ENCODE data around the gene NSDHL. TPM values are rescaled to one million over a fixed set of nuclear protein-coding genes. Genes with fewer than 3 reads are reported as not detected.

Gene NSDHL
- total and polyA plus RNA-seq, 12 donors: 8.6 to 41.4 (median 16.1) TPM

DNA sequence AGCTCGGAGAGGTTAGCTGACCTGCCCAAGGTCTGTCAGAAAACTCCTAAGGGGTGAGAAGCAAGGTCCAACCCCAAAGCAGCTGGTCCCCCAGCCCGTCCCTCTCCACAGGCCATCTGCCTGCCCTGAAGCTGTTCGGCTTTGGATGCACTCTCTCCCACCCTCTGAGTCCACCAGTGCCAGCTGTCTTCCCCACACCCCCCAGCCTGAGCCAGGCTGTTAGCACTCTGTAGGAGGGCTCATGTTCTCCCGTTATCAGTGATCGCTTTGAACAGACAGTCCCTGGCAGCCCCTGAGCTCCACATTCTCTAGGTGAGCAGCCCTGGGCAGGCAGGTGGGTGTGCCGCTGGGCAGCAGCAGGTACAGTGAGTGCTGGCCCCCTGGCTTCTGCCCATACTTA, 83.0 kb downstream of the NSDHL start:
- DNase-seq (no peak), ATAC-seq (no peak)
- TF ChIP-seq, protein P1, sequence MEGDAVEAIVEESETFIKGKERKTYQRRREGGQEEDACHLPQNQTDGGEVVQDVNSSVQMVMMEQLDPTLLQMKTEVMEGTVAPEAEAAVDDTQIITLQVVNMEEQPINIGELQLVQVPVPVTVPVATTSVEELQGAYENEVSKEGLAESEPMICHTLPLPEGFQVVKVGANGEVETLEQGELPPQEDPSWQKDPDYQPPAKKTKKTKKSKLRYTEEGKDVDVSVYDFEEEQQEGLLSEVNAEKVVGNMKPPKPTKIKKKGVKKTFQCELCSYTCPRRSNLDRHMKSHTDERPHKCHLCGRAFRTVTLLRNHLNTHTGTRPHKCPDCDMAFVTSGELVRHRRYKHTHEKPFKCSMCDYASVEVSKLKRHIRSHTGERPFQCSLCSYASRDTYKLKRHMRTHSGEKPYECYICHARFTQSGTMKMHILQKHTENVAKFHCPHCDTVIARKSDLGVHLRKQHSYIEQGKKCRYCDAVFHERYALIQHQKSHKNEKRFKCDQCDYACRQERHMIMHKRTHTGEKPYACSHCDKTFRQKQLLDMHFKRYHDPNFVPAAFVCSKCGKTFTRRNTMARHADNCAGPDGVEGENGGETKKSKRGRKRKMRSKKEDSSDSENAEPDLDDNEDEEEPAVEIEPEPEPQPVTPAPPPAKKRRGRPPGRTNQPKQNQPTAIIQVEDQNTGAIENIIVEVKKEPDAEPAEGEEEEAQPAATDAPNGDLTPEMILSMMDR (IDR thresholded peaks at IDR 0.05): no peak
- H3K27me3 ChIP-seq: peaks cover 0 to 15% (median 0%) of the 10 kb centered on the region in 7 donors
- intact Hi-C loops (cut with DNase I): no loop called here
- no peak overlapping the region for H3K27ac ChIP-seq
- WGBS, 2 donors: 73 to 88% methylated on average over 5 to 6 of the region's 6 CpGs
- no peaks in the 10 kb centered on the region for H3K4me1 ChIP-seq
- no peak overlapping the region for H3K4me3 ChIP-seq
- H3K36me3 ChIP-seq: no peaks in the 10 kb centered on the region
- H3K9me3 ChIP-seq: no peaks in the 10 kb centered on the region

DNA sequence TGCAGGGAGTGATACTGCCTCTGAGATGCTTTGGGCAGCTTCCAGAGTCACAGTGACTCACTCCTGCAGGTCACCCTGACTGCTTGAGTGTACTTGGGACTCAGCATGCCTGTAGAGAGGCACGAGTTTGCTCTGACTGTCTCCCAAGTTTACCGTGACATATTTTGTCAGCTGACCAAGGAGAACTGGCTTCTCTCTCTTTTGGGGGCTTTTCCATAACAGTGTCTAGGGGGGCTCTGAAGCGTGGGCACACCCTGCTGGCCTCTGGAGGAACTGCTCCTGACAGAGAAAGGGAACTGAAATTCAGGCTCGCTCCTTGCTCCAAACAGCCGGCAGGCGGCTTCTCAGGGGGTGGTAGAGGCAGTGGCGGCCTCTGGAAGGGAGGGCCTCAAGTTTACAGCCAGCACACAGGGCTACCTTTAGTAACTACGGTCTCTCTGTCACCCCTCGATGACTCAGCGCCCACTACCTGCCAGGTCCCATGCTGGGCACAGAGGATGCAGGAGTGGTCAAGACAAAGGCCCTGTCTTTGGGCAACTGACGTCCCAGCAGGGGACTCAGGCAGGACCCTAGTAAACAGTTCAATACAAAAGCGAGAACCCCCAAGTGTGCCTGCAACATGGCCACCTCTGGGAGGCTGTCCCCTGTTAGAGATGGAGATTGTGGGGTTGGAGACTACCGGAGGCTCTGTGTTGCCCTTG, 84.8 kb downstream of the NSDHL start:
- Histone ChIP-seq H3K27ac (no peak overlapping the region), H3K9me3 (no peaks in the 10 kb centered on the region), H3K36me3 (no peaks in the 10 kb centered on the region), H3K4me3 (no peak overlapping the region), H3K27me3 (peaks cover 0 to 15% (median 0%) of the 10 kb centered on the region in 7 donors), H3K4me1 (no peaks in the 10 kb centered on the region)
- WGBS, 2 donors: 36 to 38% methylated on average over 9 to 13 of the region's 13 CpGs
- intact Hi-C loops (cut with DNase I): no loop called here
- peak in 7 of 8 donors; percentile 17 to 62 (median 52) for ATAC-seq
- TF ChIP-seq, protein P1 (IDR thresholded peaks at IDR 0.05): peak in 7 of 9 donors; percentile 44 to 63 (median 52)
- no peak for DNase-seq

DNA sequence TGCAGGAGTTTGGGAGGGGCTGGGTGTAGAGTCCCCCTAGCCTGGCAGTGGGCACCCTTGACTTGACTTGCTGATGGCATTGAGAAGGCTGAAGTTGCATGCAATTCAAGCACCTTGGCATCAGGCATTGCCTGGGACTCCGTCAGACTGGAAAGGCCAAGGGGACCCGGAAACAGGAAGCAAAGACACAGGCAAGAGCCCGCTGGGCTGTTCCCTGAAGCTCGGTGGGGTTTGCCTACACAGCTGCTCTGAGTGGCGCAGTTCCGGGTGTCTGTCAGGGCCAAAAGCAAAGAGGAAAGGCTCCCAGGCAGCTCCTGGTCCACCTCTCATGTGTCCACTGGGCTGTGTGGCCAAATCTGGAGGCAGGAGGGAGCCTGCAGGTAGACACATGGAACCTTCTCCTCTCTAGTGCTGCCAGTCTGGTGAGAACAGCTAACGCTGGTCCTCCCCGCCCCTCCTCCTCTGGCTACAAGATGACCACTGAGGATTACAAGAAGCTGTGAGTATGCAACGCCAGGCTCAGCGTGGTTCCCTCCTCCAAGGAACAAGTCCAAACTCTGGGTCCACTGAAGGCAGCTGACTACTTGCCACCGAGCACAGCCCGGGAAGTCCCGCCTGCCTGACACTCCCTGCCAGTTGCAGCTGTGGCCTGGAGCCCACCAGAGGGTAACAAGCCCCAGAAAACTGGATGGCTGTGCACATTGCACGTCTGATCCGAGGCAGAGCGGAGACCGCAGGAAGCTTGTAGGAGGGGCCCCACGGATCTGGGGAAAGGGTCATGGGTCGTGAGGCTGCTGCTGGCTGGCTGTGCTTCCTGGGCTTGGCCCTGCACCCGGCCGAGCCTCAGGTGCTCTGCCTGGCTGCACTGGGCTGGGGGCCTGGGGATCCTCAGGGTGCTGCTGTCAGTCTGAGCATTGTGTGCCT, 87.1 kb downstream of the NSDHL start:
- peak overlapping the region in 1 of 10 donors; percentile 59 for H3K27ac ChIP-seq
- intact Hi-C loops (cut with DNase I): no loop called here
- DNase-seq (no peak), ATAC-seq (peak in 1 of 8 donors; percentile 48)
- no peaks in the 10 kb centered on the region for H3K36me3 ChIP-seq
- no peaks in the 10 kb centered on the region for H3K4me1 ChIP-seq
- TF ChIP-seq, protein P1 (IDR thresholded peaks at IDR 0.05): no peak
- H3K4me3 ChIP-seq: peak overlapping the region in 1 of 10 donors; percentile 26
- 68 to 87% methylated on average over 21 of the region's 21 CpGs for WGBS, 2 donors
- H3K27me3 ChIP-seq: peaks cover 0 to 15% (median 0%) of the 10 kb centered on the region in 7 donors
- H3K9me3 ChIP-seq: no peaks in the 10 kb centered on the region

DNA sequence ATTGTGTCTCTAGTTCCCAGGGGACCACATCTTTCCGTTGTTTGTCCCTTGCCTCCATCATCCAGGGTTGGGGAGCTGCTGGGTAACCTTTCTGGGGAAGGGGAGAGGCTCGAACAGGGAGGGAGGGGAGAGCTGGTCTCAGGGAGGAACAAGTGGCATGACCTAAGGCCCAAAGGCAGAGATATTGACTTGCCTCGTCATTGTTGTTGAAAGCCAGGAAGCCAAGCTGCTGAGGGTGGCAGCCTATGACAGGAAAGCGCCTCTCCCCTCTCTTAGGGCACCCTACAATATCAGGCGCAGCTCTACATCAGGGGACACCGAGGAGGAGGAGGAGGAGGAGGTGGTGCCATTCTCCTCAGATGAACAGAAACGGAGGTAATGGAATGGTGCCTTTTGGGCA, 87.8 kb downstream of the NSDHL start:
- no peaks in the 10 kb centered on the region for H3K36me3 ChIP-seq
- no peak overlapping the region for H3K4me3 ChIP-seq
- H3K27me3 ChIP-seq: peaks cover 0 to 15% (median 0%) of the 10 kb centered on the region in 7 donors
- H3K9me3 ChIP-seq: no peaks in the 10 kb centered on the region
- DNase-seq (no peak), ATAC-seq (no peak)
- 81 to 82% methylated on average over 5 to 7 of the region's 7 CpGs for WGBS, 2 donors
- H3K4me1 ChIP-seq: no peaks in the 10 kb centered on the region
- TF ChIP-seq, protein P1 (IDR thresholded peaks at IDR 0.05): no peak
- no peak overlapping the region for H3K27ac ChIP-seq
- intact Hi-C loops (cut with DNase I): no loop called here

Measured in heart right ventricle (tissue), 16 donors.